PFSK-1 (cell line): ENCODE measurements around the gene PUS1.

Experiments
- FOXP2 ChIP-seq: optimal IDR thresholded peaks from 2 replicates; pipeline ENCODE3; 2011; ENCODE audit warnings: borderline replicate concordance, control low read depth, inconsistent platforms; ENCODE audit not compliant: insufficient read depth; ENCODE audit errors: extremely low read length, extremely low read depth
- POLR2AphosphoS5 ChIP-seq: IDR thresholded peaks from 2 replicates; pipeline ENCODE4 v1.6.1; 2012; ENCODE audit warnings: low read depth, mild to moderate bottlenecking, control low read depth, low read length, moderate library complexity
- REST ChIP-seq, 2 experiments: IDR thresholded peaks; 2 replicates each; pipeline versions ENCODE4 v1.6.1 to v1.8.0; 2011 to 2012; ENCODE audit warnings: low read depth in 2 of 2, low read length in 2 of 2, control low read depth in 1 of 2, inconsistent platforms in 1 of 2, mild to moderate bottlenecking in 1 of 2, moderate library complexity in 1 of 2; ENCODE audit not compliant: insufficient read depth in 1 of 2
- SIN3A ChIP-seq: IDR thresholded peaks from 2 replicates; pipeline ENCODE4 v1.6.1; 2012; ENCODE audit warnings: mild to moderate bottlenecking, low read length, moderate library complexity, borderline replicate concordance; ENCODE audit not compliant: insufficient read depth
- TAF1 ChIP-seq: IDR thresholded peaks from 2 replicates; pipeline ENCODE4 v1.6.1; 2012; ENCODE audit warnings: low read length, control low read depth, borderline replicate concordance; ENCODE audit not compliant: insufficient read depth

PUS1 gene

GRCh38 chr12:131901431-131902331 is 27.4 kb upstream of the PUS1 start:
- no peak for TF ChIP-seq POLR2AphosphoS5
- TF ChIP-seq SIN3A, result no peak
- TF ChIP-seq TAF1, result no peak
- TF ChIP-seq REST (IDR thresholded peaks at IDR 0.05; ENCODE audit: insufficient read depth in 1 of 2, low read depth in 2 of 2, low read length in 2 of 2), result no peak
- TF ChIP-seq FOXP2, result no peak

- TF ChIP-seq REST (IDR thresholded peaks at IDR 0.05; ENCODE audit: insufficient read depth in 1 of 2, low read depth in 2 of 2, low read length in 2 of 2), result no peak
- no peak for TF ChIP-seq FOXP2
- no peak for TF ChIP-seq TAF1
- no peak for TF ChIP-seq SIN3A
- TF ChIP-seq POLR2AphosphoS5, result no peak
Measured at GRCh38 chr12:131902332-131903241, 26.5 kb upstream of the PUS1 start.

- TF ChIP-seq FOXP2, result no peak
Measured at GRCh38 chr12:131903270-131904255, 25.5 kb upstream of the PUS1 start.

GRCh38 chr12:131904346-131904745 is 24.7 kb upstream of the PUS1 start:
- TF ChIP-seq REST (IDR thresholded peaks at IDR 0.05; ENCODE audit: insufficient read depth in 1 of 2, low read depth in 2 of 2, low read length in 2 of 2) (no peak), FOXP2 (no peak), TAF1 (no peak), SIN3A (no peak), POLR2AphosphoS5 (no peak)
